ENCODE results near the gene POU2F1.

The POU2F1 gene

GRCh38 chr1:167272369-167272957, 51.8 kb downstream of the POU2F1 start:
- no peak for DNase-seq (ENCODE audit: low spot score)

GRCh38 chr1:167273027-167273800, 52.5 kb downstream of the POU2F1 start:
- DNase-seq (ENCODE audit: low spot score), result no peak

- DNase-seq (ENCODE audit: low spot score), result no peak
Measured at GRCh38 chr1:167274061-167274460, 53.4 kb downstream of the POU2F1 start.

GRCh38 chr1:167276969-167277368, 56.3 kb downstream of the POU2F1 start:
- DNase-seq (ENCODE audit: low spot score), result no peak

GRCh38 chr1:167278497-167278896, 57.8 kb downstream of the POU2F1 start:
- DNase-seq (ENCODE audit: low spot score), result no peak

GRCh38 chr1:167280912-167281311, 60.2 kb downstream of the POU2F1 start:
- no peak for DNase-seq (ENCODE audit: low spot score)

GRCh38 chr1:167288390-167289074, 67.8 kb downstream of the POU2F1 start:
- no peak for DNase-seq (ENCODE audit: low spot score)

GRCh38 chr1:167289075-167289442, 68.4 kb downstream of the POU2F1 start:
- DNase-seq (ENCODE audit: low spot score), result no peak

- DNase-seq (ENCODE audit: low spot score), result no peak
Measured at GRCh38 chr1:167289966-167290365, 69.3 kb downstream of the POU2F1 start.

- DNase-seq (ENCODE audit: low spot score), result no peak
Measured at GRCh38 chr1:167291539-167292185, 71.0 kb downstream of the POU2F1 start.

GRCh38 chr1:167292216-167292615, 71.5 kb downstream of the POU2F1 start:
- DNase-seq (ENCODE audit: low spot score), result no peak

GRCh38 chr1:167293057-167293456, 72.4 kb downstream of the POU2F1 start:
- no peak for DNase-seq (ENCODE audit: low spot score)

- no peak for DNase-seq (ENCODE audit: low spot score)
Measured at GRCh38 chr1:167294528-167294927, 73.8 kb downstream of the POU2F1 start.

- DNase-seq (ENCODE audit: low spot score), result no peak
Measured at GRCh38 chr1:167297222-167298214, 76.8 kb downstream of the POU2F1 start.

- no peak for DNase-seq (ENCODE audit: low spot score)
Measured at GRCh38 chr1:167298325-167298724, 77.6 kb downstream of the POU2F1 start.

GRCh38 chr1:167301355-167301754, 80.7 kb downstream of the POU2F1 start:
- no peak for DNase-seq (ENCODE audit: low spot score)

GRCh38 chr1:167304165-167304564, 83.5 kb downstream of the POU2F1 start:
- DNase-seq (ENCODE audit: low spot score), result no peak

GRCh38 chr1:167305059-167305705, 84.5 kb downstream of the POU2F1 start:
- no peak for DNase-seq (ENCODE audit: low spot score)

- DNase-seq (ENCODE audit: low spot score), result no peak
Measured at GRCh38 chr1:167305706-167306277, 85.1 kb downstream of the POU2F1 start.

GRCh38 chr1:167310732-167311131, 90.0 kb downstream of the POU2F1 start:
- no peak for DNase-seq (ENCODE audit: low spot score)

GRCh38 chr1:167312871-167313270, 92.2 kb downstream of the POU2F1 start:
- DNase-seq (ENCODE audit: low spot score), result peak; percentile 25

All from activated CD4-positive, alpha-beta T cell treated with anti-CD3 and anti-CD28 coated beads, Interleukin-2, Interleukin-4, amounts not matched to agents 100 ng/mL and 50 ng/mL, durations not matched to agents 16 hours and 8 hours (primary cell).